Psoas muscle (tissue), 8 donors: Measurements from ENCODE around the gene PKD2. TPM values are rescaled to one million over a fixed set of nuclear protein-coding genes. Genes with fewer than 3 reads are reported as not detected.

Experiments
- ATAC-seq, 4 donors: fragments of 200-7000 bp; cut with Tn5 transposase; one replicate each; pipeline ENCODE4 v1.9.1; 2020; ENCODE audit warnings: moderate library complexity in 3 of 4, mild to moderate bottlenecking in 2 of 4
- DNase-seq, 2 donors: peaks; one replicate each; pipeline ENCODE4 v3.0.0-alpha.2; 2020
- H3K27ac ChIP-seq: fragments of 200-600 bp; one replicate; pipeline ENCODE4 v1.8.0; 2022
- H3K27me3 ChIP-seq, 3 donors: fragments of 200-600 bp in 1 of 3; one replicate each; pipeline versions ENCODE4 v1.6.1 to v1.8.0; 2013 to 2022; ENCODE audit warnings: low read length in 2 of 3, mild to moderate bottlenecking in 2 of 3, moderate library complexity in 1 of 3; ENCODE audit not compliant: insufficient read depth in 3 of 3
- H3K36me3 ChIP-seq, 2 donors: fragments of 200-600 bp in 1 of 2; one replicate each; pipeline versions ENCODE4 v1.6.1 to v1.8.0; 2013 to 2022; ENCODE audit warnings: low read depth in 1 of 2, mild to moderate bottlenecking in 1 of 2, moderate library complexity in 1 of 2; ENCODE audit not compliant: insufficient read depth in 1 of 2
- H3K4me1 ChIP-seq: fragments of 200-600 bp; one replicate; pipeline ENCODE4 v1.8.0; 2022
- H3K4me3 ChIP-seq: fragments of 200-600 bp; one replicate; pipeline ENCODE4 v1.8.0; 2022; ENCODE audit warnings: mild to moderate bottlenecking
- H3K9me3 ChIP-seq: fragments of 200-600 bp; one replicate; pipeline ENCODE4 v1.8.0; 2022
- CTCF ChIP-seq: fragments of 200-600 bp; IDR thresholded peaks from one replicate; pipeline ENCODE4 v1.8.0; 2022; ENCODE audit warnings: antibody characterized with exemption
- WGBS, 3 donors: extraction: QIAGEN DNeasy Blood & Tissue Kit; methylation state at CpG; one replicate each; pipeline versions ENCODE4 v1.1.6 to v1.1.7; 2013; 5-methylcytosine and 5-hydroxymethylcytosine counted together
- intact Hi-C, 2 donors: fragments of 100-400 bp; cut with DNase I; formaldehyde crosslinking; loops; one replicate each; pipeline versions ENCODE4 v1.11.0 to v1.14.2; 2022
- polyA plus RNA-seq, 3 donors: library from polyadenylated mRNA; stranded (reverse); fragments of 200-250 nt; gene quantifications; one replicate each; pipeline ENCODE4 v1.2.3, GENCODE V29; 2013
- total RNA-seq, 4 donors: library from RNA; stranded (reverse); fragmentation: NEBNext Ultra II Directional in 2 of 4; extraction: Animal tissue kit (Norgen Biotek cat#: 25700) in 2 of 4; gene quantifications; one replicate each; pipeline versions ENCODE4 v1.2.1 to v1.2.4, GENCODE V29; 2021 to 2023
- donor health status: healthy with polysubstance abuse.
- donor health status: DM: no; HTN: no; CAD: no; lungs with moderate emphysema.
- donor health status: Bipolar disorder and iron deficiency.
- donor health status: healthy.
- donor health status: DM: yes; HTN: yes; CAD: no.
- donor health status: DM: no; HTN: no; CAD: no.
- donor health status: DM: no; HTN: no; CAD: no.
- donor health status: DM: yes; HTN: yes; CAD: no.

Gene PKD2
- total and polyA plus RNA-seq, 7 donors = 2.1 to 8.3 (median 2.9) TPM

GRCh38 chr4:88101165-88101564 is 93.7 kb downstream of the PKD2 start:
- DNase-seq (no peak), ATAC-seq (no peak)
- Histone ChIP-seq H3K4me1 (no peaks in the 10 kb centered on the region), H3K27me3 (no peaks in the 10 kb centered on the region), H3K4me3 (no peak overlapping the region), H3K36me3 (no peaks in the 10 kb centered on the region), H3K27ac (no peak overlapping the region), H3K9me3 (no peaks in the 10 kb centered on the region)
- no peak for TF ChIP-seq CTCF
- 80 to 85% (median 83%) methylated on average over 6 of the region's 6 CpGs for WGBS, 3 donors
- intact Hi-C loops = no loop called here

- H3K27me3 ChIP-seq = no peaks in the 10 kb centered on the region
- DNase-seq (no peak), ATAC-seq (no peak)
- no peaks in the 10 kb centered on the region for H3K9me3 ChIP-seq
- H3K27ac ChIP-seq = no peak overlapping the region
- TF ChIP-seq CTCF = no peak
- H3K4me1 ChIP-seq = no peaks in the 10 kb centered on the region
- 88 to 91% (median 91%) methylated on average over 7 of the region's 7 CpGs for WGBS, 3 donors
- H3K4me3 ChIP-seq = no peak overlapping the region
- no peaks in the 10 kb centered on the region for H3K36me3 ChIP-seq
- intact Hi-C loops = no loop called here
Measured at GRCh38 chr4:88102026-88102425, 94.6 kb downstream of the PKD2 start.

- intact Hi-C loops = no loop called here
- no peaks in the 10 kb centered on the region for H3K9me3 ChIP-seq
- H3K27me3 ChIP-seq = no peaks in the 10 kb centered on the region
- TF ChIP-seq CTCF = no peak
- DNase-seq (no peak), ATAC-seq (peak in 1 of 4 donors; percentile 21)
- H3K27ac ChIP-seq = no peak overlapping the region
- H3K36me3 ChIP-seq = no peaks in the 10 kb centered on the region
- WGBS, 3 donors = 32 to 45% (median 42%) methylated on average over 4 of the region's 4 CpGs
- no peak overlapping the region for H3K4me3 ChIP-seq
- H3K4me1 ChIP-seq = peaks cover 9% of the 10 kb centered on the region
Measured at GRCh38 chr4:88104902-88105610, 97.6 kb downstream of the PKD2 start.

- Histone ChIP-seq H3K4me3 (no peak overlapping the region), H3K36me3 (no peaks in the 10 kb centered on the region), H3K9me3 (no peaks in the 10 kb centered on the region), H3K27ac (no peak overlapping the region), H3K4me1 (peaks cover 9% of the 10 kb centered on the region), H3K27me3 (no peaks in the 10 kb centered on the region)
- WGBS, 3 donors = 90 to 92% (median 90%) methylated on average over 3 of the region's 3 CpGs
- ATAC-seq = no peak
- TF ChIP-seq CTCF = no peak
- intact Hi-C loops = no loop called here
- no peak for DNase-seq
Measured at GRCh38 chr4:88106205-88106604, 98.8 kb downstream of the PKD2 start.
